ENCODE measurements around the gene POC1B. TPM values are rescaled to one million over a fixed set of nuclear protein-coding genes. Genes with fewer than 3 reads are reported as not detected.

Gene POC1B
- total and polyA plus RNA-seq, 4 donors = 5.0 to 28.2 (median 7.6) TPM

DNA sequence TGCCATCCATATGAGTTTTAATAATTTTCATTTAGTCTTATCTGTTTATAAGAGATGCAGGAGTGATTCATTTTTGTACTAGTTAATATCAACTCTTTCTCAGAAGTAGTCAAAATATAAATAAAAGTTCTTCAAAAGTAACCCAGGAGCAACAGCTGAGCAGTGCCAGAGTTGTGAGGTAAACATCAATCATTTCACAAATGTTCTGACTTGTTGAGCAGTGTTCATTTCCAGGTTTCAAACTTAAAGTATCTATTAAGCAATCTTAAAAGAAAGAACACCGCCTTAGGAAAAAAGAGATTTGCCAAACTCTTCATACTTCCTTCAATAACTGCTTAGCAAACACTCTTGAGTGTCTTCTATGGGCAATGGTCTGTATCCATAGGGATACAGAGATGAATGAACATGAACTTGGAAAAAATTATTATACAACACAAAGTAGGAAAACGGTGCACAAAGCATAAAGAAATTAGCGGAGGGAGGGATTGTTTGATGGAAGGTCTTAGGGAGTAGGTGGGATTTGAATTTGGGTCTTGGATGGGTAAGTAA lies 41.9 kb upstream of the POC1B start:
- no peak for DNase-seq (ENCODE audit: low spot score)
- H3K4me3 ChIP-seq (ENCODE audit: low read depth in 1 of 3, low read length in 3 of 3) = no peak overlapping the region
- 95% methylated on average over 3 of the region's 3 CpGs for WGBS

DNA sequence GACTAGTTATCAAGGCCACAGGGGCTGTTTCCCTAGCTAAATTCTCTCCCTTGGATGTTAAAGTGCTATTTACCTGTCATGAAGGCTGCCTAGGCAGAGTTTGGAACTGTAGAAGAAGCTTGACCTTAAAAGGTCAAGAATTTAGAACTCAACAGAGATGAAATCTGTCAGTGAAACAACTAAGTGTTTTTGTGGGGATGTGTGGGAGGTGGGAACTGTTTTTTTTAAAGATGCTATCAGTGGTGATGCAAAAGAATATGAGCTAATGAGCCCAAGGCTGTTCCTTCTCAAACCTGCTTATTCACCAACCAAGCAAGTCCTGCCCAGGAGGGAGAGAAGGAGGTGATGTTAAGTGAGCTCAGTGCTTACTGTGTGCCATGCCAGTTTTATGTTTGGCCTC lies 40.8 kb upstream of the POC1B start:
- Histone ChIP-seq H3K9ac (ENCODE audit: low read depth in 1 of 2, low read length in 2 of 2) (no peak overlapping the region), H3K27ac (ENCODE audit: low read depth in 1 of 2, low read length in 2 of 2) (no peak overlapping the region), H3K9me3 (ENCODE audit: control insufficient read depth in 4 of 4, low read length in 3 of 4) (no peaks in the 10 kb centered on the region), H3K4me3 (ENCODE audit: low read depth in 1 of 3, low read length in 3 of 3) (no peak overlapping the region), H3K27me3 (ENCODE audit: control insufficient read depth in 4 of 4, insufficient read depth in 4 of 4, low read length in 3 of 4) (no peaks in the 10 kb centered on the region), H3K4me1 (ENCODE audit: control insufficient read depth in 4 of 4, insufficient read depth in 4 of 4, low read length in 3 of 4) (no peaks in the 10 kb centered on the region), H3K36me3 (ENCODE audit: control insufficient read depth in 4 of 4, insufficient read depth in 3 of 4, low read depth in 1 of 4, low read length in 3 of 4) (no peaks in the 10 kb centered on the region)
- TF ChIP-seq, protein P1, sequence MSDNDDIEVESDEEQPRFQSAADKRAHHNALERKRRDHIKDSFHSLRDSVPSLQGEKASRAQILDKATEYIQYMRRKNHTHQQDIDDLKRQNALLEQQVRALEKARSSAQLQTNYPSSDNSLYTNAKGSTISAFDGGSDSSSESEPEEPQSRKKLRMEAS (IDR thresholded peaks at IDR 0.05) = no peak
- TF ChIP-seq, protein P2, sequence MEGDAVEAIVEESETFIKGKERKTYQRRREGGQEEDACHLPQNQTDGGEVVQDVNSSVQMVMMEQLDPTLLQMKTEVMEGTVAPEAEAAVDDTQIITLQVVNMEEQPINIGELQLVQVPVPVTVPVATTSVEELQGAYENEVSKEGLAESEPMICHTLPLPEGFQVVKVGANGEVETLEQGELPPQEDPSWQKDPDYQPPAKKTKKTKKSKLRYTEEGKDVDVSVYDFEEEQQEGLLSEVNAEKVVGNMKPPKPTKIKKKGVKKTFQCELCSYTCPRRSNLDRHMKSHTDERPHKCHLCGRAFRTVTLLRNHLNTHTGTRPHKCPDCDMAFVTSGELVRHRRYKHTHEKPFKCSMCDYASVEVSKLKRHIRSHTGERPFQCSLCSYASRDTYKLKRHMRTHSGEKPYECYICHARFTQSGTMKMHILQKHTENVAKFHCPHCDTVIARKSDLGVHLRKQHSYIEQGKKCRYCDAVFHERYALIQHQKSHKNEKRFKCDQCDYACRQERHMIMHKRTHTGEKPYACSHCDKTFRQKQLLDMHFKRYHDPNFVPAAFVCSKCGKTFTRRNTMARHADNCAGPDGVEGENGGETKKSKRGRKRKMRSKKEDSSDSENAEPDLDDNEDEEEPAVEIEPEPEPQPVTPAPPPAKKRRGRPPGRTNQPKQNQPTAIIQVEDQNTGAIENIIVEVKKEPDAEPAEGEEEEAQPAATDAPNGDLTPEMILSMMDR (IDR thresholded peaks at IDR 0.05; ENCODE audit: low read depth, low read length, missing input control) = no peak
- TF ChIP-seq JUND (IDR thresholded peaks at IDR 0.05) = no peak
- TF ChIP-seq SP1 (IDR thresholded peaks at IDR 0.05) = no peak
- no peak for TF ChIP-seq TAF1 (conservative IDR thresholded peaks at IDR 0.05)
- TF ChIP-seq RXRA (IDR thresholded peaks at IDR 0.05) = no peak
- no peak for TF ChIP-seq FOXA1 (IDR thresholded peaks at IDR 0.05)
- TF ChIP-seq YY1 (IDR thresholded peaks at IDR 0.05) = no peak
- TF ChIP-seq NR2F2 (IDR thresholded peaks at IDR 0.05) = no peak
- no peak for TF ChIP-seq EGR1 (IDR thresholded peaks at IDR 0.05; ENCODE audit: low read depth in 2 of 2)
- TF ChIP-seq, protein P3, sequence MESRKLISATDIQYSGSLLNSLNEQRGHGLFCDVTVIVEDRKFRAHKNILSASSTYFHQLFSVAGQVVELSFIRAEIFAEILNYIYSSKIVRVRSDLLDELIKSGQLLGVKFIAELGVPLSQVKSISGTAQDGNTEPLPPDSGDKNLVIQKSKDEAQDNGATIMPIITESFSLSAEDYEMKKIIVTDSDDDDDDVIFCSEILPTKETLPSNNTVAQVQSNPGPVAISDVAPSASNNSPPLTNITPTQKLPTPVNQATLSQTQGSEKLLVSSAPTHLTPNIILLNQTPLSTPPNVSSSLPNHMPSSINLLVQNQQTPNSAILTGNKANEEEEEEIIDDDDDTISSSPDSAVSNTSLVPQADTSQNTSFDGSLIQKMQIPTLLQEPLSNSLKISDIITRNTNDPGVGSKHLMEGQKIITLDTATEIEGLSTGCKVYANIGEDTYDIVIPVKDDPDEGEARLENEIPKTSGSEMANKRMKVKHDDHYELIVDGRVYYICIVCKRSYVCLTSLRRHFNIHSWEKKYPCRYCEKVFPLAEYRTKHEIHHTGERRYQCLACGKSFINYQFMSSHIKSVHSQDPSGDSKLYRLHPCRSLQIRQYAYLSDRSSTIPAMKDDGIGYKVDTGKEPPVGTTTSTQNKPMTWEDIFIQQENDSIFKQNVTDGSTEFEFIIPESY (IDR thresholded peaks at IDR 0.05) = no peak
- no peak for DNase-seq (ENCODE audit: low spot score)

More for the DNA sequence above, 41.9 kb upstream of the POC1B start:
- TF ChIP-seq, protein P1 (IDR thresholded peaks at IDR 0.05) = no peak
- TF ChIP-seq SP1 (IDR thresholded peaks at IDR 0.05) (no peak), RAD21 (IDR thresholded peaks at IDR 0.05) (no peak), TAF1 (conservative IDR thresholded peaks at IDR 0.05) (no peak), GABPA (IDR thresholded peaks at IDR 0.05 in 1 of 2, conservative IDR thresholded peaks at IDR 0.05 in 1 of 2) (no peak), FOXA2 (IDR thresholded peaks at IDR 0.05) (no peak), EGR1 (IDR thresholded peaks at IDR 0.05; ENCODE audit: low read depth in 2 of 2) (no peak), YY1 (IDR thresholded peaks at IDR 0.05) (no peak), NR2F2 (IDR thresholded peaks at IDR 0.05) (no peak)
- TF ChIP-seq, protein P4, sequence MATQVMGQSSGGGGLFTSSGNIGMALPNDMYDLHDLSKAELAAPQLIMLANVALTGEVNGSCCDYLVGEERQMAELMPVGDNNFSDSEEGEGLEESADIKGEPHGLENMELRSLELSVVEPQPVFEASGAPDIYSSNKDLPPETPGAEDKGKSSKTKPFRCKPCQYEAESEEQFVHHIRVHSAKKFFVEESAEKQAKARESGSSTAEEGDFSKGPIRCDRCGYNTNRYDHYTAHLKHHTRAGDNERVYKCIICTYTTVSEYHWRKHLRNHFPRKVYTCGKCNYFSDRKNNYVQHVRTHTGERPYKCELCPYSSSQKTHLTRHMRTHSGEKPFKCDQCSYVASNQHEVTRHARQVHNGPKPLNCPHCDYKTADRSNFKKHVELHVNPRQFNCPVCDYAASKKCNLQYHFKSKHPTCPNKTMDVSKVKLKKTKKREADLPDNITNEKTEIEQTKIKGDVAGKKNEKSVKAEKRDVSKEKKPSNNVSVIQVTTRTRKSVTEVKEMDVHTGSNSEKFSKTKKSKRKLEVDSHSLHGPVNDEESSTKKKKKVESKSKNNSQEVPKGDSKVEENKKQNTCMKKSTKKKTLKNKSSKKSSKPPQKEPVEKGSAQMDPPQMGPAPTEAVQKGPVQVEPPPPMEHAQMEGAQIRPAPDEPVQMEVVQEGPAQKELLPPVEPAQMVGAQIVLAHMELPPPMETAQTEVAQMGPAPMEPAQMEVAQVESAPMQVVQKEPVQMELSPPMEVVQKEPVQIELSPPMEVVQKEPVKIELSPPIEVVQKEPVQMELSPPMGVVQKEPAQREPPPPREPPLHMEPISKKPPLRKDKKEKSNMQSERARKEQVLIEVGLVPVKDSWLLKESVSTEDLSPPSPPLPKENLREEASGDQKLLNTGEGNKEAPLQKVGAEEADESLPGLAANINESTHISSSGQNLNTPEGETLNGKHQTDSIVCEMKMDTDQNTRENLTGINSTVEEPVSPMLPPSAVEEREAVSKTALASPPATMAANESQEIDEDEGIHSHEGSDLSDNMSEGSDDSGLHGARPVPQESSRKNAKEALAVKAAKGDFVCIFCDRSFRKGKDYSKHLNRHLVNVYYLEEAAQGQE (IDR thresholded peaks at IDR 0.05) = no peak
- TF ChIP-seq, protein P2 (IDR thresholded peaks at IDR 0.05; ENCODE audit: low read depth, low read length, missing input control) = no peak
- TF ChIP-seq, protein P5, sequence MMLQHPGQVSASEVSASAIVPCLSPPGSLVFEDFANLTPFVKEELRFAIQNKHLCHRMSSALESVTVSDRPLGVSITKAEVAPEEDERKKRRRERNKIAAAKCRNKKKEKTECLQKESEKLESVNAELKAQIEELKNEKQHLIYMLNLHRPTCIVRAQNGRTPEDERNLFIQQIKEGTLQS (IDR thresholded peaks at IDR 0.05) = no peak
- Histone ChIP-seq H3K9me3 (ENCODE audit: control insufficient read depth in 4 of 4, low read length in 3 of 4) (no peaks in the 10 kb centered on the region), H3K27me3 (ENCODE audit: control insufficient read depth in 4 of 4, insufficient read depth in 4 of 4, low read length in 3 of 4) (no peaks in the 10 kb centered on the region), H3K27ac (ENCODE audit: low read depth in 1 of 2, low read length in 2 of 2) (no peak overlapping the region), H3K36me3 (ENCODE audit: control insufficient read depth in 4 of 4, insufficient read depth in 3 of 4, low read depth in 1 of 4, low read length in 3 of 4) (no peaks in the 10 kb centered on the region), H3K9ac (ENCODE audit: low read depth in 1 of 2, low read length in 2 of 2) (no peak overlapping the region), H3K4me1 (ENCODE audit: control insufficient read depth in 4 of 4, insufficient read depth in 4 of 4, low read length in 3 of 4) (no peaks in the 10 kb centered on the region)
